HPDE6-E6E7 (cell line): ENCODE results near the gene MTG1.
"Not testable (repeated sequence)": the region's sequence is repeated elsewhere in the genome, so short reads cannot be mapped to it uniquely, and the experiment has no call there.

Experiments
- DNase-seq: peaks from one replicate; pipeline ENCODE4 v3.0.0; 2011; ENCODE audit warnings: missing footprints; ENCODE audit errors: extremely low spot score

MTG1 gene

DNA sequence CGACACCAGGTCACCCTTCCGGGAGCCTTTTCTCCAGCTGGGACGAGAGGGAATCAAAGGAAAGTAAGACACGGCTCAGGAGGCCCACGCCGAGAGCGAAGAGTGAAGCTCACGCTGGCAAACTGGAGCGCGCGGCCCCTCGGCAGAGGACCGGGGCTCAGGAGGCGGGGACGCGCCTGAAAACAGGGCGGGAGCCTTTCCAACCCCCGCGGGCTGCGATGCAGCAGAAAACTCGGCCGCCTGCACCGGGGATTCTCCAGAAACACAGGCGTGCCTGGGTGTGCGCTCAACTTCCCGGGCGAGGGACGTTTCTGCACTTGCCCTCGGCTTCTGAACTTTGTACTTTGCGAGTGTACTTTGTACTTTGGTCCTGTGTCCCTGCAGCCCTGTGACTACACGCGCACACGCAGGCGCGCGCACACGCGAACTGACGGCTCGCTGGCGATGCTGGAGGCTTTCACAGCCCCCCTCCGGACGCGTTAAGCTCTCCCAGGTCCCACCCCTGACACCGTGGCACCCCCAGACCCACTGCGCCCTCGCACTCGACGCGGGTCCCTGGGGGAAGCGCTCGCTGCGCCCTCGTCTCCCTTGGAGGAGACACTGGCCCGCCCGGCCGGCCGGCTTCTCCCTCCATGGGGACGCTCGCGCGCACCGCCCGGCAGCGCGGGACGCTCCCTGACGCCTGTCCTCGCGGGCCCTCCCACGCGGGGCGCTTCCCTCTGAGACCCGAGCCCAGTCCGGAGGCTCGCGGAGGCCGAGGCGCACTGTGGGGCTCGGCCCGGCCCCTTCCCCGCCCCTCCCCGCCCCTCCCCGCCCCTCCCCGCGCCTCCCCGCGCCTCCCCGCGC lies 15.5 kb upstream of the MTG1 start:
- peak; percentile 49 for DNase-seq

- DNase-seq: peak; percentile 69
Observed at GRCh38 chr10:133379152-133379800, 14.7 kb upstream of the MTG1 start, which contains the start of gene PAOX. Gene PAOX, plus strand, starts transcription at chr10:133379262. Its CDS starts 55 bp downstream, at chr10:133379317.

- DNase-seq: no peak
Observed at GRCh38 chr10:133379801-133380666, 13.9 kb upstream of the MTG1 start.

DNA sequence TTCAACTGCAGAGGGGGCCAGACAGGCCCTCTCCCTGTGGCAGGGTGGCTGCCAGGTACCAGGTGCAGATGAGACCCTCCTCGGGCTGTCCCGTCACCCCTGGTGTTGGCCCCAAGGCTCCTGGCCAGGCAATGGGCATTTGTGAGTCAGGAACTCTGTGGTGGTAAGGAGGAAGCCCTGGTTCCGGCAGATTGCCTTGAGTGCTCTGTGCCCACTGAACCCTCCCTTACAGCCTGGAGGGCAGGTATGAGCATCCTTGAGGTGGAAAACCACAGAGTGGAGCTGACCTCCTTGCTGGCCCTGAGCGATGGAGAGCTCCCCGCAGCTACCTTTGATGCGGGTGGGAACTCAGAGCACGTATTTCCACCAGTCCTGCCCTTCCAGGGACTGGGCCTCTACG lies 12.9 kb upstream of the MTG1 start:
- DNase-seq: no peak

GRCh38 chr10:133383551-133383950 lies 10.4 kb upstream of the MTG1 start:
- no peak for DNase-seq

DNA sequence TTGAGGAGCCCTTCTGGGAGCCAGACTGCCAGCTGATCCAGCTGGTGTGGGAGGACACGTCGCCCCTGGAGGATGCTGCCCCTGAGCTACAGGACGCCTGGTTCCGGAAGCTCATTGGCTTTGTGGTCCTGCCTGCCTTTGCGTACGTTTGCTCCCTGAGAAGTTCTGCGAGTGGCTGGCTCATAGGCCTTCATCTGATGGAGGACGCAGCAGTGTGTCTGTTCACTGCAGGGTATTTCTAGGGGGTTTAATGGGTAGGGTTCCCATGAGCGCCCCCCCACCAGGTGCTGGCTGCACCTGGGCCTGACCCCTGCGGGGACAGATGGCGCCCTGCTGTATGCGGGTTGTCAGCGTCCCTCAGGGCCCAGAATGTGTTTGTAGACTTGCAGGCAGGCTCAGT lies 9.9 kb upstream of the MTG1 start:
- DNase-seq: no peak

DNA sequence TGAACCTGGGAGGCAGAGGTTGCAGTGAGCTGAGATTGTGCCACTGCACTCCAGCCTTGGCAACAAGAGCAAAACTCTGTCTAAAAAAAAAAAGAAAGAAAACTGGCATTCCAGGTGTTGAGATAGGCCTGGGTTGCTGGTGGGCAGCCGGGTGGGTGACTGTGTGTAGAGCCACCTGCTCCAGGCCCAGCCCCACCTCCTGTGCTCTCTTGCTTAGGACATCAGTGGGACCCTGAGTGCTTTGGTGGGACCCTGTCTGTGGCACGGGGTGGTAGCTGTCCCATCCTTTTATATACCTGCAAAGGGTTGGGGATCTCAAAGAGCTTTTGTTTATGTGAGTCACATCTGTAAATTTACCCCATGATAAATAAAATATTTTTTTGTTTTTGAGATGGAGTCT lies 8.7 kb upstream of the MTG1 start:
- no peak for DNase-seq

DNA sequence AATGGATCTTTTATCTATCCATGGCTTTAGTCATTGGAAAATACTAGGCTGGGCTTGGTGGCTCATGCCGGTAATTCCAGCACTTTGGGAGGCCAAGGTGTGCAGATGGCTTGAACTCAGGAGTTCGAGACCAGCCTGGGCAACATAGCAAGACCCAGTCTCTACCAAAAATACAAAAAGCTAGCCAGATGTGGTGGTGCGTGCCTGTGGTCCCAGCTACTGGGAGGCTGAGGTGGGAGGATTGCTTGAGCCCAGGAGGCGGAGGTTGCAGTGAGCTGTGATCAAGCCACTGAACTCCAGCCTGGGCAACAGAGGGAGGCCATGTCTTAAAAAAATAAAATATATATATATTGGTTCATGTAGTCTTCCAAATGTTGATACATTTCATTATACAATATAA lies 7.0 kb upstream of the MTG1 start:
- DNase-seq: not testable (repeated sequence)

DNA sequence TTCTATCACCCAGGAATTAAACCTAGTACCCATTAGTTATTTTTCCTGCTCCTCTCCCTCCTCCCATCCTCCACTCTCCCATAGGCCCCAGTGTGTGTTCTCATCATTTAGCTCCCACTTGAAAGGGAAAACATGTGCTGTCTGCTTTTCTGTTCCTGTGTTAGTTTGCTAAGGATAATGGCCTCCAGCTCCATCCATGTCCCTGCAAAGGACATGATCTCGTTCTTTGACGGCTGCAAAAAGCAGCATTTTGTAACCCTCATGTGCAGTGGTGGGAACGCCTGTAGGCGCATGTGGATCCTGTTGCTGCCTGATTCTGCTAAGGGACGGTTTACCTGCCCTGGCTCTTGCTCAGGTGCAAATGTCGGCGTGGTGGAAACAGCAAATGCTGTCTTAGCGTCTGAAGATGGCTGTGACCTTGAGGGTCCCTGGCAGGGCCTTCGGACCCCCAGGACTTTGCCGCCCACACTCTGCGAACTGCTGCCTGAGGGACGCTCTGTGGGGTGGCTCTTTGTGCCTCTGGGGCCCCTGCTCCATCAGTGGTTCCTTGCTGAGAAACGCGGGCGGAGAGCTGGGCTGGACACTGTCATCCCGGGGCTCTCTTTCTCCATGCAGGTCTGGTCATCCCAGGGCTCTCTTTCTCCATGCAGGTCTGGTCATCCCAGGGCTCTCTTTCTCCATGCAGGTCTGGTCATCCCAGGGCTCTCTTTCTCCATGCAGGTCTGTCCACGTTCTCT lies 5.6 kb upstream of the MTG1 start:
- DNase-seq: no peak

DNA sequence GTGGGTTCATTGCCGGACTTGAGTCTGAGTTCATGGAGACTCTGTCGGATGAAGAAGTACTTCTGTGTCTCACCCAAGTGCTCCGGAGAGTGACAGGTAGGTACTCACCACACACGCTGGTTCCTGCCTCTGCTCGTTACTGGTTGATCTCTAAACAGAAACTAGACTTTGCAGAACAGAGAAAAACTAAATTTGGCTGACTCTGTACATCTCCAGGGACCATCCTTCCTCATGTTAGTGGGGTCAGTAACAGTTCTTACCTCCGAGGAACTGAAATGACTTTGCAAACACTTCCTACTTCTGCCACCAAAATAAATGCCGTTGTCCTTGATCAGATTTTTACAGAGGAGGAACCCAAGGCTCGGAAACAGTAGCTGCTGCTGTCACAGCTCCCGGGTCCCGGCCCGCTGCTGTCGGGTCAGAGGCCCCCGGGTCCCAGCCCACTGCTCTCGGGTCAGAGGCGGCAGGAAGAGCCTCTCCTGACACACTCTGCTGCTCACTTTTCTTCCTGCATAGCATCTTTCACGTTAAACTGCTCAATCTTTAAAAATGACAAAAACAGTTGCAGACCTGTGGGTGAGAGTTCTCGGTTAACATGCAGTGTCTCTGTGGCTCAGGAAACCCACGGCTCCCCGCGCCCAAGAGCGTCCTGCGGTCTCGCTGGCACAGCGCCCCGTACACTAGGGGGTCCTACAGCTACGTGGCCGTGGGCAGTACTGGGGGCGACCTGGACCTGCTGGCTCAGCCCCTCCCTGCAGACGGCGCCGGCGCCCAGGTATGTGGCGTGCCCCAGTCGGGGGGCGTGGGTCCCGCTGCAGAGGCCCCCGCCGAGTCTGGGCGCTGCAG lies 4.8 kb upstream of the MTG1 start:
- no peak for DNase-seq

- DNase-seq: no peak
Observed at GRCh38 chr10:133390597-133391248, 3.2 kb upstream of the MTG1 start.

GRCh38 chr10:133391249-133391635 lies 2.7 kb upstream of the MTG1 start:
- DNase-seq: no peak

DNA sequence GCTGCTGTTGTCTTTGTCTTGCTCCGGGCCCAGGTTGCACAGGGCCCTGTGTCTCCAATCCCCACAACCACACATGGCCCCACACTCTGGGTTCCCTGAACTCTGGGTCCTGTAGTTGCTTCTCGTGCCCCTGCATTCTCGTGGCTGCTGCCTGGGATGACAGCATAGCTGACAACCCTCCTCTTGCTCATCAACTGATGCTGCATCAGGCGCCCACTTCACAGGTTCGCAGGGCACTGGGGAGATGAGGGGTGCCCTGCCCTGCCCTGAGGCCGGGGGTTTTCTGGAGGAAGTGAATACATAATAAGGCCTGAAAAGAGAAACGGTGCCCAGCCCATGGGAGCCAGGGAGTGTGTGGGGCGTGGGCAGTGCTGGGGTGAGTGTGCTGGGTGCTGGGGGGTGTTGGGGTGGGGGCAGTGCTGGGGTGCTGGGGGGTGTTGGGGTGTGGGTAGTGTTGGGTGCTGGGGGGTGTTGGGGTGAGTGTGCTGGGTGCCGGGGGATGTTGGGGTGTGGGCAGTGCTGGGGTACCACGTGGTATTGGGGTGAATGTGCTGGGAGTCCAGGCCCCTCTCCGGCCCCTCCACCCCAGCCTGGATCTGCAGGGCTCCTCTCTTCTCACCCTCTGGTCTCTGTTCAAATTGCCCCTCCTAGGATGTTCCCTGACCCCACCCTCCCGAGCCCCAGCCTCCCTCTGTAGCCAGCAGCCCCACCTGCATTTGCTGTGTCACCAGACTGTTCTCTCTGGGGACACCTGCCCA lies 2.0 kb upstream of the MTG1 start:
- no peak for DNase-seq

DNA sequence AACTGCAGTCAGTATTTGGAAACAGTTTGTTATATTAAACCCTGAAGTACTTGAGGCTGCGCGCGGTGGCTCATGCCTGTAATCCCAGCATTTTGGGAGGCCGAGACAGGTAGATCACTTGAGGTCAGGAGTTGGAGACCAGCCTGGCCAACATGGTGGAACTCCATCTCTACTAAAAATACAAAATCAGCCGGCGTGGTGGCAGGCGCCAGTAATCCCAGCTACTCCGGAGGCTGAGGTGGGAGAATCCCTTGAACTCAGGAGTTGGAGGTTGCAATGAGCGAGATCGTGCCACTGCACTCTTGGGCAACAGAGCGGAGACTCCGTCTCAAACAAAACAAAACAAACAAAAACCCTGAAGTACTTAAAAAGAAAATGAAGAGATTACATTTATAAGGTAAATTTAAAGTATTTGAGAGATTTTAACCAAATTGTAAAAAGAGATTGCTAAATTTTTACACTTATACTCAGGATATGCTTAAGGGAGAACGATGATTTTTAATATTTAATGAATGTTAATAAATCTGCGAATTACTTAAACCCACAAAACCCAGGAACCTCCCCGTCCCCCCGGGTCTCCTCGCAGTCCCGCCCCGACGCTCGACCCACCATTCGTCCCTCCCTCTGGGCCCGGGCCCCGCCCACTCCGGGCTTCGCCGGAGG lies 425 bp upstream of the MTG1 start:
- no peak for DNase-seq

DNA sequence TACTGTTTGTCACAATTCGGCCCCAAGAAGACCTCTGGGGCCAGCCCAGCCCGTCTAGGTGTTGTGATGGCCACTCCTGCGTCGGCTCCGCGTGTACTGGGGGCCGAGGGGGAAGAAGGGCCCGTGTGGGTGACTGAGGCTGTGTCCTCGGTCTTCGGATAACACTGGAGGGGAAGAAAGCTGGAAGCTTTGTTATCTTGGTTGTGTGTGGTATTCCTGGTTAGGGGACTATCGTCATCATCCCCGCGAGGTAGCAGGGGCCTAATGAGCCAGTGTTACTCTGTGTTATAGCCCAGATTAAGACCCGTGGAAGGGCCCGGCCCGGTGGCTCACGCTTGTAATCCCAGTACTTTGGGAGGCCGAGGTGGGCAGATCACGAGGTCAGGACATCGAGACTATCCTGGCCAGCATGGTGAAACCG lies 854 bp downstream of the MTG1 start:
- no peak for DNase-seq

DNA sequence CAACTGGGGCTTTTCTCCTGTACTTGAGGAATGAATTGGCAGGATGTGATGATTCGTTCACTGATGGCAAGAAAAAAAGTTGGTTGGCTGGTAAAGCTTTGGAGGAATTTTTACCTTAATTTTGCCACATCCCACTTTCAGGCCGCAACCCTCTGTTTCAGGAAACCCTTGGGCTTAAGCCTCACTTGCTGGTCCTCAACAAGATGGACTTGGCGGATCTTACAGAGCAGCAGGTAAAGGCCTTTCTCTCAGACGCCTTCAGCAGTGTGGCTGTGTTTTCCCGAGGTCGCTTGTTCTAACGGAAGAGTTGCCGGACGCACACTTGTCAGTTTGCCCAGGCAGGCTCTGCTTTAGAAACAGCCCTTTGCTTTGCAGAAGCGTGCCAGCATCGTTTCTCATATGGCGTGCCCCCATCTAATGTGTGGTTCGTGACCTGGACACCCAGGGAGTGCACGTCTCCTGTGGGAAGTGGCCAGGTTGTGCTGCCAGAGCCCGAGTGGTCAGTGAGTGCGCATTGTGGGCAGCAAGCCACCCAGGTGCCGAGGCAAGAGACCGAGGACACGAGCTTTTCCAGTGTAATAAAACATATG lies 2.2 kb downstream of the MTG1 start:
- DNase-seq: no peak

DNA sequence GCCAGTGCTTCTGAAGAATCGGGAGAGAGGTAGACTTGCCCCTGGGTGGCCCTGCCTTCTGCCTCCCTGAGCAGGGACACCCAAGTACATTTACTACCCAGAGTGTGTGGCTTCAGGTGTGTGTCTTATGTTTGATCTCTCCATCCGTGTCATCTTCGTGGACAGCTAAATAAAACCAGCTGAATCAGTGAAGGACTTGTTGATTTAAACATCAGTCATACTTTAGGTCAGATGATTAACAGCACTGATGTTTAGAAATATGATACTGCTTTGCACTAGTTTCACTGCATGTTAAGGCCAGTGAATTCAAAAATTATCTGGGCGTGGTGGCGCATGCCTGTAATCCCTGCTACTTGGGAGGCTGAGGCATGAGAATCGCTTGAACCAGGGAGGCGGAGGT lies 4.0 kb downstream of the MTG1 start:
- DNase-seq: no peak

DNA sequence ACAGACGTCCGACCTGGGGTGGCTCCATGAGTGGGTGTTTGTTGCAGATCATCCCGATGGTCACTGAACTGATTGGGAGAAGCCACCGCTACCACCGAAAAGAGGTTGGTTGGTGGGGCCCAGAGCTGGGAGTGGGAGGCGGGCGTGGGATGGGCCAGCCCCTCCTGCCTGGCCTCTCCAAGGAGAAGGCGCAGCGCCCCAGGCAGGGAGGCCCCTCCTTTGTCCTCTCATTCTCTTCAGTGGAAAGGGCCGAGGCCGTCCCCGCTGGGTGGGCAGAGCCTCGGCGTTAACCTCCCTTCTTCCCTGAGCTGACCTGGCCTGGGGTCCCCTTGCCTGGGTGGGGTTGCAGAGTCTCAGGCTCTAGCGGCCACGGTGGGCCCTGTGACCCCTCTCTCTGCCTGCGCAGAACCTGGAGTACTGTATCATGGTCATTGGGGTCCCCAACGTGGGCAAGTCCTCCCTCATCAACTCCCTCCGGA lies 5.2 kb downstream of the MTG1 start:
- no peak for DNase-seq
